Nucleus accumbens (tissue), 56 donors: ENCODE data around the gene CCDC102A.
"Not testable (repeated sequence)": the region's sequence is repeated elsewhere in the genome, so short reads cannot be mapped to it uniquely, and the experiment has no call there.

Source experiments
- DNase-seq, 56 donors: peaks; one replicate each; lab custom pipeline; 2025; lab: John Stamatoyannopoulos, UW

The CCDC102A gene

DNA sequence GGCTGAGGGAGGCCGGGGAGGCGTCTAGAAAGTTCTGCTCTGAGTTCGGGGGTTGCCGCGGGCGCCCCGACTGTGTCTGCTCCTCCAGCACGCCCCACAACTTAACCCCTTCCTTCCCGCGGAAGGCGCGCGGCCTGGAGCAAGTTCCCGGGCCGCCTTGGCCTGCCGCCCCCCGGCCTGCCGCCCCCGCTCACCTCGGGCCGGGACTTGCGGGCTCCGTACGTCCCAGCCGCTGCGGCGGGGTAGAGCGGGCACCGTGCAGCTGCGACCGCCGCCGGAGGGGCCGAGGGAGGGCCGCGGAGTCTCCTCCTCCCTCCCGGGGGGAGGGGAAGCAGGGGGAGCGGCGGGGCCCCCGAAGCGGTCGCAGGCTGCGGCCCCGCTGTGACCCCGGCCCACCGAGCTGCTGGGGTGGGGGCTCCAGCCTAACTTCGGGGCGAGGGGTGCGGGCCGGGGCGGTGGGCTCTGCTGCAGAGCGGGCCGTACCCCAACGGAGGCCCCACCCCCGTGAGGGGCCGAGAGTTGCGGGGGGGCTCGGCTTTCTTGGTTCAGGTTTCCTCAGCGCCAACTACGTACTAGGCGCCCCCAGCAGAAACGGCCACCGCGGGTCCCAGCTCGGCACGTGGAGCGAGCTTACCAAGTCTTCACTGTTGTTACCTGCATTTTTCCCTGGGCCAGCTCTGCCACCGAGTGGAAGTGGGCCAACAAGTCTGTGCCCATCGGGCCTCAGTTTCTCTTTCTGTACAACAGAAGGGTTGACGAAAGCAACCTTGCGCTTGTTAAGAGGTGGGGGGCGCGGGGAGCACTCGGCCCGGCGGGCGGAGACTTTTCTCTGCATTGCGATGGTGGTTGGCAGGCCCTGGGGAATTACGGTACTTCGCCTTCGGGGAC lies at the start of gene CCDC102A:
TSS of gene CCDC102A (minus strand) at position 266 of the 888 bp plus-strand sequence. CDS start 7,394 bp downstream, outside the sequence.
- peak in 8 of 56 donors; percentile 21 to 76 (median 66) for DNase-seq

- no peak for DNase-seq
Measured at GRCh38 chr16:57585051-57585687, 48.8 kb upstream of the CCDC102A start.

DNA sequence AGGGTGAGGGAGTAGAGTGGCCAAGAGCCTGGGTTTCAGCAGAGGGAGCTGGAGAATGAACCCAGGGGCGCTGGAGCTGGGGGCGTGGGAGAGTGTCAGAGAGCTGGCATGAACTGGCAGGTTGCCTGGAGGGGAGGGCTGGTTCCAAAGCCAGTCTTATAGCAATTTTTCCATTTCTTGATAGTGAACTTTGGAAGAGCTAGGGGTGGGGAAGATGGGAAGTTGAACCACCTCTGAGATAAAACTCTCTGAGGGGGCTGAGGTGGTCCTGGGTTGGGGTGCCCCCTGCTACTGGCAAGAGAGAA lies 42.9 kb upstream of the CCDC102A start:
- no peak for DNase-seq

- no peak for DNase-seq
Measured at GRCh38 chr16:57578521-57579360, 42.4 kb upstream of the CCDC102A start.

GRCh38 chr16:57577691-57578224 lies 41.4 kb upstream of the CCDC102A start:
- no peak for DNase-seq

DNA sequence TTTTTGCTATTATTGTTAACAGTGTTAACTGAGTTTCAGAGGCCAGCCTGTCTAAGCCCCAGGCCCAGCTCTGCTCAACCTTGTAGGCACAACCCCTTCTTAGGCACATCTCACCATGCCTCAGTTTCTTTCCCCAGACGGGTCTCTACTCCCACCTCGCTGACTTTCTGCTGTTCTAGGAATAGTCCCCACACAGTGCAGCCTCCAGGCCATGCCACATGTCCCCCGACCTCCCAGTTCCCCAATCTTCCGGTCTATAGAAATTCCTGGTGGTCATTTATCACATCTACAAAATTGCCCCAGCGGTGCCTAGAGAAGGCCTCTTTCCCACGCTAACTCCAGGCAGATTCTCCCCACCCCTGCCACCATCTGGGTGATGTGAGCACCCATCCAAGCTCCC lies 40.8 kb upstream of the CCDC102A start:
- no peak for DNase-seq

- peak in 48 of 56 donors; percentile 12 to 87 (median 42) for DNase-seq
Measured at GRCh38 chr16:57576429-57576870, 40.1 kb upstream of the CCDC102A start.

DNA sequence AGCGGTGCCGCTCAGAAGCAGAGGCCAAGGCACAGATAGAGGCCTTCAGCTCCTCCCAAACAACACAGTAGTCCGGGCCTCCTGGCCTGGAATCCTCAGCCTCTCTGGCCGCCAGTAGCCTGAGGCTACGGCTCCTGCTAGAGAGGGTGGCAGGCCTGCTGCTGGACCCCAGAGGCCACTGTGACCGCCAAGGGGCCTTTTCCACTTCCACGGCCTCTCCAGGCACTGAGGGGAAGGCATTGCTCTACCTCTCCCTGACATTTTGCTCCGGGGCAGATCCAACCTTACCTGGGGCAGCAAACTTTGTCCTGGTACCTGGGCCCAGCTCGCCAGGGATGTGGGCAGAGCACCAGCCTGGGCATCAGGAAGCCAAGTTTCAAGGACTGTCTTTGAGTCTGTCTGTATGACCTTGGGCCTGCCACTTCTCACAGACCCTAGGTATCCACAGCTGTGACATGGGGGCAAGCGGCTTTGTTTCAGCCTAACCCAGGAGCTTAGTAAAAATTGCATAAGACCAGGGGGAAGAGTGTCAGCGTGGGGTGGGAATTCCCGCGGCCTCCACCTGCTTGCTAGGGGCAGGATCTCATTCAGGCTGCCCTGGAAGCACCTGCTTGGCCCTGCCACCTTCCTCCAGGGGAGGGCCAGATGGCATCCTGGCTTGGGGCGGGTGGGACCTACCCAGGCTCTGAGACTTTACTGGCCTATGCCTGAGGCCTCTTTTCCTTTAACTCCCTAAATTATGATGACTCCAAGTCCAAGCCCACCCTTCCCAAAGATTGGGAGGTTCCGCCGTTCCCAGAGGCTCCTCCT lies 39.3 kb upstream of the CCDC102A start:
- DNase-seq, result no peak

- DNase-seq, result no peak
Measured at GRCh38 chr16:57574646-57575467, 38.5 kb upstream of the CCDC102A start.

GRCh38 chr16:57574086-57574485 lies 37.7 kb upstream of the CCDC102A start:
- no peak for DNase-seq

DNA sequence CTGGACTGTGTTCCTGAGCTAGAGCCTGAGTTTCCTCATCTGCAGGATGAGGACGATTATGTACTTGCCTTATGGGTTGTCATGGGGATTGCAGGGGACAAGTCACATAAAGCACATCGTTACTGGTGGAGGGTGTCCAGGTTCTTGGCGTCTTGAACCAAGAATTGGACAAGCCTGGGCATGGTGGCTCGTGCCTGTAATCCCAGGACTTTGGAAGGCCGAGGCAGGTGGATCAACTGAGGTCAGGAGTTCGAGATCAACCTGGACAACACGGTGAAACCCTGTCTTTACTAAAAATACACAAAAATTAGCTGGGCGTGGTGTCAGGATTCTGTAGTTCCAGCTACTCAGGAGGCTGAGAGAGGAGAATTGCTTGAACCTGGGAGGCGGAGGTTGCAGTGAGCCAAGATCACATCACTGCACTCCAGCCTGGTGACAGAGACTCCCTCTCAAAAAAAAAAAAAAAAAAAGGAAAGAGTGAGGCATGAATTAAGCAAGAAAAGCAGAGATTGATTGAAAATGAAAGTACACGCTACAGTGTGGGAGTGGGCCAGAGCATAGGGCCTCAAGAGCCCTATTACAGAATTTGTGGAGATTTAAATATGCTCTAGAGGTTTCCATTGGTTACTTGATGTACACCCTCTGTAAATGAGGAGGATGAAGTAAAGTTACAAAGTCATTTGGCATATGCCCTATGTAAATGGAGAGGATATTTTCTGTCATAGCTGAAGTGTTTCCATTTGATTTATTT lies 36.8 kb upstream of the CCDC102A start:
- DNase-seq, result no peak

DNA sequence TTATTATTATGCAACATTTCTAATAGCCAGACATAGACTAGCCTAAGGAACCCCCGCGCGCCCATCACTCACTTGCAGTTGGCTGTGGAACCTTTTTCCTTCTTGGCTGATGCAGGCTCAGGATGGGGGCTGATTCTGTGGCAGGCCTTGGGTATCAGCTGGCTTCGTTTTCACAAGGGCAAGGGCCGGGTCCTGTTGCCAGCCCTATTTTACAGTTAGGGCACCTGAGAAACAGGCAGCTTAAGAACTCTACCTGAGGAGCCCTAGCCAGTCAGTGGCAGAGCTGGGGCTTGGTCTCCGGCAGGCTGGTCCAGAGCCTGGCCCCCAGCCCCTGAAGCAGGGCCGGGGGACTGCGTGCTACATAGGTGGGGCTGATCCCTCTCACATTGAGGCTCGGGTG lies 34.7 kb upstream of the CCDC102A start:
- no peak for DNase-seq

DNA sequence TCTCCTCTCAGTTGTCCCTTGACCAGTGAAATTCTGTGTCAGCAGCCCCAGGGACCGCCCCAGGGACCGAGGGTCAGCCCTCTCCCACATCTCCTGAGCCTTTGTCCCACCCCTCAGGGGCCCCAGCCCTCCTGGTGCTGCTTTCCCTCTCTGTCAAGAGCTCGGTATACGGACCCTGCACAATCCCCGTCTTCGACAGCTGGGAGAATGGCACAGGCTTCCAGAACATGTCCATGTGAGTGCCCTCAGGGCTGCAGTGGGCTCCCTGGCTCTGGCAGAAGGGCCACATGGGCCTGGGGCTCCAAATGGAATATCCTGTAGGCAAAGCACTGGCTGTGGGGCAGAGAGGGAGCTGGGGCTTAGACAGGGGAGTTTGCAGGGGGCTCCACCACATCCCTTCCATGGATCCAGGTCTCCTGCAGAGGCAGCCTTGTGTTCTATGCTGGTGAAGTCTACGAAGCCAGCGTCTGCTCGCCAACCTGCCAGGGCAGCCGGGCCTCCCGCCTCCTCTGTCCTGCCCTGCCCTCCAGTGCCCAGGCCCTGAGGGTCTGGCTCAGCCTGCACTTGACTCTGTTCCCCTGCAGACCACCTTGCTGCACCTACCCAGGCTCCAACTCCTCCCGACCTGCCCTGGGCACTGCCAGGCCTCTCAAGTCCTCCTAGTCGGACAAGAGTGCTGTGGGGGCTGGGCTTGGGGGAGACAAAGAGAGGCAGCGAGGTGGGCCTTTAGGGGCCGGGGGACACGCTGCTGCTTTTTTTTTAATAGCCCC lies 34.1 kb upstream of the CCDC102A start:
- DNase-seq, result no peak

- no peak for DNase-seq
Measured at GRCh38 chr16:57569306-57569946, 33.1 kb upstream of the CCDC102A start.

DNA sequence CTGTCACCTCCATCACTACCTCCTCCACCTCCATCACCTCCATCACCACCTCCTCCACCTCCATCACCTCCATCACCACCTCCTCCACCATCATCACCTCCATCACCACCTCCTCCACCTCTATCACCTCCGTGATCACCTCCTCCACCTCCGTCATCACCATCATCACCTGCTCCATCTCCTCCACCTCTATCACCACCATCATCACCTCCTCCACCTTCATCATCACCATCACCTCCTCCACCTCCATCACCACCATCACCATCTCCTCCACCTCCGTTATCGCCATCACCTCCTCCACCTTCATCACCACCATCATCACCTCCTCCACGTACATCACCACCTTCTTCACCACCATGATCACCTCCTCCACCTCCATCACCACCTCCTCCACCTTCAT lies 32.4 kb upstream of the CCDC102A start:
- not testable (repeated sequence) for DNase-seq

- no peak for DNase-seq
Measured at GRCh38 chr16:57568173-57568678, 31.9 kb upstream of the CCDC102A start.

- DNase-seq, result no peak
Measured at GRCh38 chr16:57567691-57568090, 31.3 kb upstream of the CCDC102A start.
